Activated CD8-positive, alpha-beta T cell treated with anti-CD3 and anti-CD28 coated beads for 36 hours (primary cell): ENCODE measurements around the gene NPIPA5. TPM values are rescaled to one million over a fixed set of nuclear protein-coding genes. Genes with fewer than 3 reads are reported as not detected.
"Not testable (repeated sequence)": the region's sequence is repeated elsewhere in the genome, so short reads cannot be mapped to it uniquely, and the experiment has no call there.

Experiments used
- ATAC-seq: fragments of 200-7000 bp; cut with Tn5 transposase; one replicate; pipeline ENCODE4 v1.10.0; 2021; ENCODE audit warnings: mild to moderate bottlenecking, moderate library complexity
- CTCF ChIA-PET: fragments of 350-600 bp; sonication (Branson Sonifier 250); formaldehyde crosslinking; loops from one replicate; lab custom pipeline; 2021; ENCODE audit warnings: antibody characterized with exemption; lab: Charles Lee
- POLR2A ChIA-PET: fragments of 350-600 bp; sonication (Branson Sonifier 250); formaldehyde crosslinking; loops from one replicate; lab custom pipeline; 2021; ENCODE audit warnings: antibody characterized with exemption; lab: Charles Lee
- DNase-seq: peaks from one replicate; pipeline ENCODE4 v3.0.0-alpha.2; 2020
- H3K27ac Mint-ChIP-seq: one replicate; pipeline ENCODE4 v1.8.0; 2021; ENCODE audit warnings: mild to moderate bottlenecking, mixed read lengths
- H3K27me3 Mint-ChIP-seq: one replicate; pipeline ENCODE4 v1.8.0; 2021; ENCODE audit warnings: mixed read lengths
- H3K36me3 Mint-ChIP-seq: one replicate; pipeline ENCODE4 v1.8.0; 2021; ENCODE audit warnings: low read depth, mixed read lengths
- H3K4me1 Mint-ChIP-seq: one replicate; pipeline ENCODE4 v1.8.0; 2021; ENCODE audit warnings: low read depth, mixed read lengths
- H3K4me3 Mint-ChIP-seq: one replicate; pipeline ENCODE4 v1.8.0; 2021; ENCODE audit warnings: mild to moderate bottlenecking, moderate library complexity, mixed read lengths
- H3K9me3 Mint-ChIP-seq: one replicate; pipeline ENCODE4 v1.8.0; 2021; ENCODE audit warnings: mixed read lengths
- CTCF ChIP-seq: fragments of 200-600 bp; IDR thresholded peaks from one replicate; pipeline ENCODE4 v1.8.0; 2022; ENCODE audit warnings: antibody characterized with exemption, mild to moderate bottlenecking
- intact Hi-C: fragments of 100-400 bp; cut with micrococcal nuclease; formaldehyde crosslinking; loops from one replicate; pipeline ENCODE4 v1.10.0; 2022
- total RNA-seq, 2 experiments: library from RNA; stranded (reverse); gene quantifications; one replicate each; pipeline ENCODE4 v1.2.3, GENCODE V29; 2021

Gene NPIPA5
- total RNA-seq, 2 experiments from 2014 or later = 0.40 to 2.8 TPM

- TF ChIP-seq CTCF = no peak
- no peak overlapping the region for H3K4me3 Mint-ChIP-seq
- peaks cover 2% of the 10 kb centered on the region for H3K27me3 Mint-ChIP-seq
- ChIA-PET CTCF (no interaction called here), POLR2A (no interaction called here)
- intact Hi-C loops = no loop called here
- no peaks in the 10 kb centered on the region for H3K4me1 Mint-ChIP-seq
- ATAC-seq = no peak
- no peak overlapping the region for H3K27ac Mint-ChIP-seq
- DNase-seq = no peak
- no peaks in the 10 kb centered on the region for H3K36me3 Mint-ChIP-seq
- no peaks in the 10 kb centered on the region for H3K9me3 Mint-ChIP-seq
These were observed 25.4 kb upstream of the NPIPA5 start for GRCh38 chr16:15403392-15403995.

GRCh38 chr16:15401972-15402371 is 23.9 kb upstream of the NPIPA5 start:
- TF ChIP-seq CTCF = no peak
- no peak for ATAC-seq
- peaks cover 3% of the 10 kb centered on the region for H3K27me3 Mint-ChIP-seq

GRCh38 chr16:15400314-15400713 is 22.2 kb upstream of the NPIPA5 start:
- H3K4me3 Mint-ChIP-seq, H3K27ac Mint-ChIP-seq, POLR2A ChIA-PET, H3K9me3 Mint-ChIP-seq, intact Hi-C loops, DNase-seq, CTCF ChIA-PET, ATAC-seq, H3K36me3 Mint-ChIP-seq, H3K4me1 Mint-ChIP-seq: not testable (repeated sequence)
- peaks cover 12% of the 10 kb centered on the region for H3K27me3 Mint-ChIP-seq

More at GRCh38 chr16:15401972-15402371, 23.9 kb upstream of the NPIPA5 start:
- ChIA-PET CTCF (no interaction called here), POLR2A (no interaction called here)
- Mint-ChIP-seq H3K36me3 (no peaks in the 10 kb centered on the region), H3K4me1 (no peaks in the 10 kb centered on the region), H3K4me3 (no peak overlapping the region), H3K9me3 (no peaks in the 10 kb centered on the region), H3K27ac (no peak overlapping the region)
- no peak for DNase-seq
- intact Hi-C loops = no loop called here

- ATAC-seq = no peak
- H3K27ac Mint-ChIP-seq = no peak overlapping the region
- CTCF ChIA-PET = no interaction called here
- H3K4me1 Mint-ChIP-seq = no peaks in the 10 kb centered on the region
- H3K36me3 Mint-ChIP-seq = no peaks in the 10 kb centered on the region
- DNase-seq = no peak
- POLR2A ChIA-PET = no interaction called here
- peaks cover 17% of the 10 kb centered on the region for H3K27me3 Mint-ChIP-seq
- no peak for TF ChIP-seq CTCF
- no peak overlapping the region for H3K4me3 Mint-ChIP-seq
- no peaks in the 10 kb centered on the region for H3K9me3 Mint-ChIP-seq
- intact Hi-C loops = no loop called here
These were observed 21.2 kb upstream of the NPIPA5 start for GRCh38 chr16:15399317-15399716.

- Mint-ChIP-seq H3K27ac (no peak overlapping the region), H3K36me3 (no peaks in the 10 kb centered on the region), H3K4me1 (no peaks in the 10 kb centered on the region), H3K9me3 (no peaks in the 10 kb centered on the region), H3K4me3 (no peak overlapping the region), H3K27me3 (peaks cover 17% of the 10 kb centered on the region)
- ChIA-PET CTCF (no interaction called here), POLR2A (no interaction called here)
- DNase-seq = no peak
- TF ChIP-seq CTCF = no peak
- ATAC-seq = no peak
- intact Hi-C loops = no loop called here
These were observed 20.7 kb upstream of the NPIPA5 start for GRCh38 chr16:15398618-15399316.
